HG02973 (cell line): ENCODE data around the gene TFPT.

Experiments
- ATAC-seq: cut with Tn5 transposase; IDR thresholded peaks from one replicate; pipeline ENCODE4 v1.9.1; 2021; ENCODE audit warnings: moderate library complexity; ENCODE audit not compliant: unreplicated experiment

TFPT gene

DNA sequence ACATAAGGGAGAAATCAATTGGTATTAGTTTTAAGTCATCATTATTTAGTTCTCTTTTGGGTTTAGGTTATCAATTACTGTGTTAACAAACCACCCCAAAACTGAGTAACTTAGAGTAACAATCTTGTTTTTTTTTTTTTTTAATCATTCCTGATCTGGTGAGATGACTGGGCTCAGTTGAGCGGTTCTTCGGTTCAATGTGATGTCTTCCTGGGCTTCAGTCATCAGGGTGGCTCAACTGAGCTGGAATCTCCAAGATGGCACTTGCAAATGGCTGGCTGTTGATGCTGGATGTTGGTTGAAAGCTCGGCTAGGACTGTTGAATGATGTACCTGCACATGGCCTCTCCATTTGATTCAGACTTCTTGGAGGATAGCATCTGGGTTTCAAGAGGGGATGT, 31.0 kb downstream of the TFPT start:
- no peak for ATAC-seq

DNA sequence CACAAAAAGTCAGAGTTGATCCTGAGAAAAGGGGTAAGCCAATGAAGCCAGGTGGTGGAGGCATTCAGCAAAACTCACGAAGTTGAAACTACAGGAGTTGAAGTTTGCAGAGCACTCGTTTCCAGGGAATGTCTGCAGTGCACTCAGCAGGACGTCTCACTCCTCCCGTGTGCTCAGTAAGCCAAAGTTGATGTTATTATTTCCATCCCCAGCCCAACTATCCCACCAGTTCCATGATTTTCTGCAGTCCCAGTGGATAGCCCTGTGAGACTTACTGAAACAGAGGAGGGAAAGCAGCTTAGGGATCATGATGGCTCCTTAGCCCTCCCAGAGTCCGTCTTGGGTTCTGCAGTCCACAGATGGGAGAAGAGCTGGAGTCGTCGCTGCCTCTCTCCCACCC, 34.4 kb downstream of the TFPT start, which contains the start of gene TARM1:
TSS of gene TARM1 (minus strand) at position 334 of the 400 bp plus-strand sequence. CDS start at position 309, 25 bp downstream.
- ATAC-seq = no peak

DNA sequence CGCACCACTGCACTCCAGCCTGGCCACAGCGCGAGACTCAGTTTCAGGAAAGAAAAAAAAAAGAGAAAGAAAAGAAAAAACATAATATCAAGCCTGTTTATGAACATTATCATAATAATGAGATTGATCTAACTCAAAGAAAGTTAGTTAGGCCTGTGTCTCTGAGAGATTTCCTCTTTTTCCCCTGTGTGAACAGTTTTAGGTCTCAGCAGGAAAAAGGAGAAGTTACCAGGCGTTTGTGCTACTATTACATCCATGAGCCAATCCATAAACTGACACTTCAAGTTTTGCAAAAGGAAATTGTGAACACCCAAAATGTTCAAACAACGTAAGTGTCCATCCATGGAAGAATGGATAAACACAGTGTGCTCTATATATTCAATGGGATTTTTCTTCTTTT, 38.1 kb downstream of the TFPT start:
- no peak for ATAC-seq

DNA sequence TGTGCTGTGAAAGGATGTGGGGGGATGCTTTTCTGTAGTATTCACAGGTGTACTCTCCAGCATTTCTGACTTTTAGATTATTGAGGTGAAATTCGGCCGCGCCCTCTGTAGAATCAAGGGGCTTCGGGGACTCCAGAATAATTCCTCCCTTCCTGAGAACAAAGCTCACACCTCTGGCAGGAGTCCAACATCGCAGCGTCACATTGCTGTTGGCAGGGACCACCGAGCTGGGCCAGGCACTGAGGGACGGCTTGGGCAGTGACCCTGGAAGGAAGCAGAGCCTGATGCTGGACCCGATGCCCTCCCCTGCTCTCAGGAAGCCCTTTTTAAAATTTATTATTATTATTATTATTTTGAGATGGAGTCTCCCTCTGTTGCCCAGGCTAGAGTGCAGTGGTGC, 40.6 kb downstream of the TFPT start:
- ATAC-seq = no peak

DNA sequence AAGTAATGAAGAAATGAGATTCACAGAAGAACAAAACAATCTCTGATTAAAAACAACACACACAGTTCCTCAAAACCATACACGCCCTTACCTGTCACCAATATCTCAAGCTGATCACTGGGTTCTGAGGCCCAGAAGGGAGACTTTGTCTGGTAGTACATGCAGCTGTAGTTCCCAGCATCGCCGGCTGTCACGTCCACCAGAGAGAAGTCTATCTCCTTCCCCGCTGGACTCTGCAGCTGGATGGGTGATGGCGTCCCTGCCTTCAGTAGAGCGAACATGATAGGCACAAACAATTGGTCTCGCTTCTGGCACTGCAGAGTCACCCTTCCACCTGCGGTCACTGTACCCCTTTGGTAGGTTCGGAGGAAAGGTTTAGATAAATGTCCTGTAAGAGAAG, 41.6 kb downstream of the TFPT start:
- ATAC-seq = no peak

DNA sequence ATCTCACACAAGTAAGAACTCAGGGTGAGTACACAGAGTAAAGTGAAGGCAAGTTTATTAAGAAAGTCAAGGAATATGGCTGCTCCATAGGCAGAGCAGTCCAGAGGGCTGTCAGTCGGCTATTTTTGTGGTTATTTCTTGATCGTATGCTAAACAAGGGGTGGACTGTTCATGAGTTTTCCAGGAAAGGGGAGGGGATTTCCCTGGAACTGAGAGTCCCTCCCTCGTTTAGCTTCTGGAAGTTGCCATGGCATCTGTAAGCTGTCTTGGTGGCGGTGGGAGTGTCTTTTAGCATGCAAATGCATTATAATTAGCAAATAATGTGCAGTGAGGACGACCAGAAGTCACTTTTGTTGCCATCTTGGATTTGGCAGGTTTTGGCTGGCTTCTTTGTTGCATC, 46.0 kb downstream of the TFPT start:
- no peak for ATAC-seq

DNA sequence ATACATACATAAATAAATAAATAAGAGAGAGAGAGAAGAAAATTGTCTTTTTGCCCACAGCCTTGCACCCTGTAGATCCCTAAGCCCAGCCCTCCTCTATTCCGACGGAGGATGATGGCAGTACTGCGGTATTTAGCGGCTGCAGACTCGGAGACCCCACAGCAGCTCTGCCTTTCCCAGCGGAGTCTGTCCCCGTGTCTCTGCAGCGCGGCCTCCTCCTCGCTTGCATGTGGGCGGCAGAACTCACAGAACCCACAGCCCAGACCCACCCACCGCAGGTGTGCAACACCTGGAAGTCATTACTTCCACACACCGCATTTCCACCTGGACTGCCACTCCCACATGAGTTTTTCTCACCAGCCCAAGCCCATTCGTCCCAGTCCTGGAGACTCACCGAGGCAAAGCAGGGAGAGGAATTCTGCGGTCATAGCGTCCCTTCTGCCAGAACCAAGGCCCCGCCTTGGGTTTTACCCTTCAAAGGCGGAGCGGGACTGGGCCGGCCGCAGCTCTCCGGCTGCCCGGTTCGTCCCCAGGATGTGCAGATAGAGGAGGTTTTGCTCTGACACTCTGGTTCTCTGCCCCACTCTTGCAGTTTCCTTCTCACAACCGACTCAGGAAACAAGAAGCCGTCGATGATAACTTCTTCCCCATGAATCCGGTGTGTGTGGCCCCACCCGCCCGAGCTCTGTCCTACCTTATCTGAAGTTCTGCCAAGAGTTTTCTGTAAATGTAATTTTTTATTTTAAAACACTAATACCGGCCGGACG, 51.9 kb downstream of the TFPT start, which contains the start of gene VSTM1:
TSS of gene VSTM1 (minus strand) at position 548 of the 767 bp plus-strand sequence. CDS start at position 428, 120 bp downstream.
- no peak for ATAC-seq

DNA sequence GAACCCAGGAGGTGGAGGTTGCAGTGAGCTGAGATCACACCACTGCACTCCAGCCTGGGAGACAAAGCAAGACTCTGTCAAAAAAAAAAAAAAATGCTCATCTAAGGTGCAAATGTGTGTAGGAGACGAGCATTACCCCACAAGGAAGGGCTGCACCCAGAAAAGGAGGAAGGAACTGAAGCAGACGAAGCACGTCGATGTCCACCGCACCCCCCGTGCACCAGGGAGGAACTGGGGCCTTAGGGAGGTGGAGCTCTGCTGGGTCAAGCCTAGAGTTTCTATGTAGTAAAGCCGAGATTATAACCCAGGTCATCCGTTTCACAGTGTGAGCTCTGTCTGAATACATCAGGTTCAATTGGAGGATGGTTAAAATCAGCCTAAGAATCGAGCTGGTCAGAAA, 52.8 kb downstream of the TFPT start:
- ATAC-seq = no peak
